AG04449 (cell line): Measurements from ENCODE around the gene ADAM23.

Source experiments
- CTCF ChIA-PET: fragments of 350-600 bp; formaldehyde crosslinking; extraction: SDS; loops from one replicate; lab custom pipeline; 2021; ENCODE audit warnings: antibody characterized with exemption; lab: Yijun Ruan, JAX
- POLR2A ChIA-PET: fragments of 400-600, 350-600 bp; formaldehyde crosslinking; extraction: SDS; loops from one replicate; lab custom pipeline; 2020; ENCODE audit warnings: antibody characterized with exemption, inconsistent platforms; lab: Yijun Ruan, JAX
- DNase-seq: peaks from one replicate; pipeline ENCODE4 v3.0.0-alpha.2; 2010; ENCODE audit warnings: low read depth, low spot score
- H3K4me3 ChIP-seq: 2 replicates; pipeline ENCODE4 v1.5.1; 2011; ENCODE audit warnings: low read depth, mild to moderate bottlenecking, control low read depth, low read length
- TF ChIP-seq, protein P1 (sequence below): IDR thresholded peaks from one replicate; pipeline ENCODE4 v1.5.1; 2011; ENCODE audit warnings: mild to moderate bottlenecking, moderate library complexity, low read length, control low read depth, inconsistent platforms; ENCODE audit not compliant: insufficient read depth; ENCODE audit errors: missing control alignments

The ADAM23 gene

DNA sequence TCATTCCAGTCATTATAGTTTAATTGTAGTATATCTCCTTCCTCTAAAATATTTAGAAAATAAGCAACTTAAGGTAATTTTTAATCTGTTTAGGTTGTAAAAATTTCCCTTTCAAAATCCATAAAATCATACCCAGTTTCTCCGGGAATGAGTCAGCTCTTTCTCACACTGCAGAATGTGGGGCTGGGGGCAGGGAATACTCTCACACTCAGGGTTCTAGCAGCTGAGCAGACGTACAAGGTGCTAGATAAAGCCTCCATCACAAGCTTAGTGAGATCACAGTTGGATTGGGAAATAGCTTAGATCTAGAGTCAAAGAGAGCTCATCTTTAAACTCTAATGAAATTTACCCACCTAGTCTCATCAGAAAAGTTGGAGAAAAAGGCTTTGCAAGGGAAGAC lies 119.0 kb downstream of the ADAM23 start:
- TF ChIP-seq, protein P1, sequence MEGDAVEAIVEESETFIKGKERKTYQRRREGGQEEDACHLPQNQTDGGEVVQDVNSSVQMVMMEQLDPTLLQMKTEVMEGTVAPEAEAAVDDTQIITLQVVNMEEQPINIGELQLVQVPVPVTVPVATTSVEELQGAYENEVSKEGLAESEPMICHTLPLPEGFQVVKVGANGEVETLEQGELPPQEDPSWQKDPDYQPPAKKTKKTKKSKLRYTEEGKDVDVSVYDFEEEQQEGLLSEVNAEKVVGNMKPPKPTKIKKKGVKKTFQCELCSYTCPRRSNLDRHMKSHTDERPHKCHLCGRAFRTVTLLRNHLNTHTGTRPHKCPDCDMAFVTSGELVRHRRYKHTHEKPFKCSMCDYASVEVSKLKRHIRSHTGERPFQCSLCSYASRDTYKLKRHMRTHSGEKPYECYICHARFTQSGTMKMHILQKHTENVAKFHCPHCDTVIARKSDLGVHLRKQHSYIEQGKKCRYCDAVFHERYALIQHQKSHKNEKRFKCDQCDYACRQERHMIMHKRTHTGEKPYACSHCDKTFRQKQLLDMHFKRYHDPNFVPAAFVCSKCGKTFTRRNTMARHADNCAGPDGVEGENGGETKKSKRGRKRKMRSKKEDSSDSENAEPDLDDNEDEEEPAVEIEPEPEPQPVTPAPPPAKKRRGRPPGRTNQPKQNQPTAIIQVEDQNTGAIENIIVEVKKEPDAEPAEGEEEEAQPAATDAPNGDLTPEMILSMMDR, result no peak
- ChIA-PET POLR2A (no interaction called here), CTCF (interaction anchor here (1.3 to 2.3 kb wide), 2 partner anchors 170 to 398 kb away, joined by 3 to 11 read pairs; no protein-coding TSS in a partner anchor)
- no peak overlapping the region for H3K4me3 ChIP-seq
- DNase-seq, result no peak

DNA sequence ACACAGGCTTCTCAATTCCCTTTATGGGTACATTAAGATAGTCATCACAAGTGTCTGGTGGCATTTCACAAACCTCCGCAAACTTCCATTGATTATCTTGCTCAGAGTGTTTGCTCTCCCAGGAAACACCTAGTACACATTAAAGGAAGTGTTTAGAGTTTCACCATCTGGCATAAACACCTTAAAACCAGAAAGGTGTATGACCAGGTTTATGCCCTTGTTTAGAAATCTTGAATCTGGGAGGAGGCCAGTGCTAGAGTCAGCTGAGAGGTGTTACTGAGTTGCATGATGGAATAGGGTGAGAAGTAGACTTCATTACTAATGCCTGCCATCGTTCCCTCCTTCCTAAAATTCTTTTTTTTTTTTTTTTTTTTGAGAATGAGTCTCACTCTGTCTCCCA lies 120.0 kb downstream of the ADAM23 start:
- TF ChIP-seq, protein P1, result no peak
- DNase-seq, result no peak
- POLR2A ChIA-PET, result no interaction called here
- CTCF ChIA-PET, result no interaction called here
- no peak overlapping the region for H3K4me3 ChIP-seq

DNA sequence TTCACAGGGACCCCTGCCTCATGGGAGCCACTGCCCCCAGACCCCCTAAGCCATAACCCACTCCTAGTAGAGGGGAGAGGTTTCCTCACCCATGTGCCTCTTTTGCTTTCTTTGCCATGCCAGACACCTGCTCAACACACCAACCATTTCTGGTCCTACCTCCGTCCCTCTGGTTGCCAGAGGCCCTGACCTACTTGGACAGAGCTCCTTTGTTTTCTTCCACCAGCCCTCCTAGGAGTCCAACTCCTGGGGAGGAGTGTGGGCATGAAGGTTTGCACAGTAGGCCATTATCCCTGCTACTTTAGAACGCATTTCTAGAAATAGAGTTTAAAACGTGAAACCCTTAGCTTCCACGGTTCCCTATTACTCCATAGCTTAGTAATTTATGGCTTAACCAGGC lies 122.3 kb downstream of the ADAM23 start:
- CTCF ChIA-PET, result interaction anchor here (0.5 kb wide), 1 partner anchor 24 kb away, joined by 3 read pairs; no protein-coding TSS in a partner anchor
- TF ChIP-seq, protein P1, result no peak
- DNase-seq, result no peak
- POLR2A ChIA-PET, result no interaction called here
- H3K4me3 ChIP-seq, result no peak overlapping the region

DNA sequence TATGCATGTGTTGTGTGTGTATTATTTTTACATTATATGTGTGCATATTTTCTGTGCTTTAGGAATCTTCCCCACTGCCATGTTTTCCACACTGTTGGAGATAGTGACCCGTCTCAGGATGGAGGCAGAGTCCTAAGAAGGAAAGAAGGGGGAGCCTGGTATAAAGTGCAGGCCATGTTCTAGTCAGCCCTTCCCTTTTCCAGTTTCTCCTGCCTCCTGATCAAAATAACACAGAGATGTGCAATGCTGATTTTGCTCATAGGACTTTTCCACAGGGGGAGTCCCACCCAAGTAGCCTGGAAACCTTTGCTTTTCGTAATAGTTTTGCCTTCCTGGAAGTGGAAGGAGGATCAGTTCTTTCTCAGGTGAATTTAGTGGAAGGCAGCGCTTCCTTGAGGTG lies 126.1 kb downstream of the ADAM23 start:
- CTCF ChIA-PET, result interaction anchor here (1.6 to 1.8 kb wide), 2 partner anchors 10 to 11 kb away, joined by 6 to 7 read pairs; no protein-coding TSS in a partner anchor
- TF ChIP-seq, protein P1, result no peak
- DNase-seq, result no peak
- no peak overlapping the region for H3K4me3 ChIP-seq
- POLR2A ChIA-PET, result no interaction called here

DNA sequence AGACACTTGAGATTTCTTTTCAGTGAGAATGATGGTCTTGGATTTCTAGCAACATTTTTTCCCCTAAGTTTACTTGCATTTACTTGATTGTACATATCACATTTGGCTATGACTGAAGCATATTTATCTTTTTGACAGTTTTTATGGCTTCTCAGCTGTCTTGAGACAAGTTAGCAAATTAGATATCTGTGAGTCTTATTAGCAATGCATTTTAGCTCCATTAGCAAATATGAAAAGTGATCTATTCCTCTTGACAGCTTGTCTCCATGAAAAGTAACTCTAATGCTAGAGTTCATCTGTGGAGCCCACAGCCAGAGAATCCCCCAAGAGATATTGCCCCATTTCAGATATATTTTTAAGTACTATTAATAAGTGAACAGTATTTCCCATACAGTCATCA lies 126.9 kb downstream of the ADAM23 start:
- DNase-seq, result no peak
- POLR2A ChIA-PET, result no interaction called here
- no peak overlapping the region for H3K4me3 ChIP-seq
- CTCF ChIA-PET, result interaction anchor here (1.8 kb wide), 1 partner anchor 10 kb away, joined by 6 read pairs; no protein-coding TSS in a partner anchor
- TF ChIP-seq, protein P1, result no peak

DNA sequence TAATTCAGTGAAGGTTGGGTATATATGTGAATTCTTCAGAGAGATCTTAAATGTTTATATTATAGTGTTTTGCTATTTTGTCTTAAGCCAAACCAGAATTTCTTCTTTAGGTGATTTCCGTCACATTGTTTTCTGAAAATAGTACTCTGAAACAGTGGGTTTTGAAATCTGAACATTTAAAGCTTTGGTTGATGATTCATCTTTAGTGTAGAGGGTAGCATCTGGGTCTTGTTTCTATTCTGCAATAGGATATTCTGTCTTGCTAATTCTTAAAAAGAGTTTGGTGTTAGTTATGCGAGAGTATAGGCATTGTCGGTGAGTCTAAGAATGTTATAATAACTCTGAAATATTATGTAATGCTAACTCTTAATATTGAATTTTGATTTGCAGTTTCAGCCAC lies 129.4 kb downstream of the ADAM23 start:
- TF ChIP-seq, protein P1, result no peak
- POLR2A ChIA-PET, result no interaction called here
- CTCF ChIA-PET, result interaction anchor here (0.9 kb wide), 1 partner anchor 16 kb away, joined by 3 read pairs; no protein-coding TSS in a partner anchor
- H3K4me3 ChIP-seq, result no peak overlapping the region
- DNase-seq, result no peak
